ENCODE measurements around the gene POLA1.
"Not testable (repeated sequence)": the region's sequence is repeated elsewhere in the genome, so short reads cannot be mapped to it uniquely, and the experiment has no call there.

POLA1 gene

DNA sequence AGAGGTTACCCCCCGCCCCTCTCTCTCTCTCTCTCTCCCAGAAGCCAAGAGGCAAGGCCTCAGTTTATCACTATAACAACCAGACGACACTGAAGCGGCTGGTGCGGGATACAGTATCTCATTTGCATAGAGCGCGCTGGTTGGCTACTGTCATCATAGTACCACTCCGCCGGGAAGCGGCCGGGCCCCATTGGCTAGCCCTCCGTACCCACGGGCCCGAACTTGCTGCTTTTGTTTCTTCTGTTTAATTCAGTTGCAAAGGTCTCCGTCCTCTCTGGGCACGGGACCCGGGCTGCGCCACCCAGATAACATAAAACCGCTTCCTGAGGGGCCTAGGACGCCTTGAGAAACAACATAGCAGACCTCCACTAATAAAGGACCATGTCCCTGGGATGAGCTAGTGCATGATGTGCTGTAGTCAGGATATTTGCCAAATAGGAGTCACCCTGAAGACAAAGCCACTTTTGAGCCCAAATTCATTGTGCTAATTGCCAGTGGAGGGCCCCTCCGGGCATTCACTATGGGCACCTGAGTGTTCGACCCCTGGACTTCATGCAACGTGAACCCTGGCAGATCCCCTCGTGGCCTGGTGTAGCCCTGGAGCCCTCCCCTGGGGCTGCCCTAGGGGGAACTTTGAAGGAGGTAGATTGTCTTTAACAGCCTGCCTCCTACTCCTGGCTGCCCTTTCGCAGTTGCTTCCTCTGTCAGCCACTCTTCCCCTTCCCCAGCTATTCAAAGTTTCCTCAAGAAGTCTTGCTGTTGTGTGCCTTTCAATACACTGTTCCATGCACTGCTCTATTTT lies 46.3 kb upstream of the POLA1 start, which contains the start of gene PCYT1B:
PCYT1B (minus strand) TSS at position 91 of the 802 bp plus-strand sequence. CDS start 242 bp downstream, outside the sequence.
- H3K27ac ChIP-seq (ENCODE audit: low read length): peak within 1 kb of the TSS; percentile 23; the same call in 1 of the 2 replicates
- H3K9me2 ChIP-seq (replicated peaks; ENCODE audit: insufficient read depth, low read length): no peaks in the 10 kb centered on the region
- H3K4me3 ChIP-seq (ENCODE audit: low read length): peak within 1 kb of the TSS; percentile 60
- peak within 1 kb of the TSS; percentile 78 for H2AFZ ChIP-seq (ENCODE audit: low read length)
- peak within 1 kb of the TSS; percentile 86 for H3K4me2 ChIP-seq (ENCODE audit: low read depth, low read length)
- no peaks in the 10 kb centered on the region for H3K36me3 ChIP-seq (replicated peaks; ENCODE audit: insufficient read depth, low read length)
- peak; percentile 66 for DNase-seq
- H3K79me2 ChIP-seq (ENCODE audit: low read length): no peaks in the 10 kb centered on the region
- H3F3A ChIP-seq (ENCODE audit: insufficient read depth, low read length): peaks cover 5% of the 10 kb centered on the region; the same call in 1 of the 2 replicates
- H3K9me3 ChIP-seq (replicated peaks; ENCODE audit: insufficient read depth, low read length): no peaks in the 10 kb centered on the region
- H3K9ac ChIP-seq (ENCODE audit: low read length): peak within 1 kb of the TSS; percentile 22; the same call in 1 of the 2 replicates
- H4K20me1 ChIP-seq (ENCODE audit: insufficient read depth, low read length): no peaks in the 10 kb centered on the region
- no peaks in the 10 kb centered on the region for H3K27me3 ChIP-seq (replicated peaks; ENCODE audit: insufficient read depth, low read length)
- no peak for TF ChIP-seq EZH2phosphoT487 (IDR thresholded peaks at IDR 0.05; ENCODE audit: low read length)
- TF ChIP-seq, protein P1, sequence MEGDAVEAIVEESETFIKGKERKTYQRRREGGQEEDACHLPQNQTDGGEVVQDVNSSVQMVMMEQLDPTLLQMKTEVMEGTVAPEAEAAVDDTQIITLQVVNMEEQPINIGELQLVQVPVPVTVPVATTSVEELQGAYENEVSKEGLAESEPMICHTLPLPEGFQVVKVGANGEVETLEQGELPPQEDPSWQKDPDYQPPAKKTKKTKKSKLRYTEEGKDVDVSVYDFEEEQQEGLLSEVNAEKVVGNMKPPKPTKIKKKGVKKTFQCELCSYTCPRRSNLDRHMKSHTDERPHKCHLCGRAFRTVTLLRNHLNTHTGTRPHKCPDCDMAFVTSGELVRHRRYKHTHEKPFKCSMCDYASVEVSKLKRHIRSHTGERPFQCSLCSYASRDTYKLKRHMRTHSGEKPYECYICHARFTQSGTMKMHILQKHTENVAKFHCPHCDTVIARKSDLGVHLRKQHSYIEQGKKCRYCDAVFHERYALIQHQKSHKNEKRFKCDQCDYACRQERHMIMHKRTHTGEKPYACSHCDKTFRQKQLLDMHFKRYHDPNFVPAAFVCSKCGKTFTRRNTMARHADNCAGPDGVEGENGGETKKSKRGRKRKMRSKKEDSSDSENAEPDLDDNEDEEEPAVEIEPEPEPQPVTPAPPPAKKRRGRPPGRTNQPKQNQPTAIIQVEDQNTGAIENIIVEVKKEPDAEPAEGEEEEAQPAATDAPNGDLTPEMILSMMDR (IDR thresholded peaks at IDR 0.05; ENCODE audit: low read length): no peak
- TF ChIP-seq EZH2 (optimal IDR thresholded peaks at IDR 0.05; ENCODE audit: low read depth, low read length): no peak
- H3K4me1 ChIP-seq (ENCODE audit: low read length): peaks cover 3% of the 10 kb centered on the region; the same call in 1 of the 2 replicates

- Histone ChIP-seq H3F3A (ENCODE audit: insufficient read depth, low read length) (peaks cover 5% of the 10 kb centered on the region; the same call in 1 of the 2 replicates), H4K20me1 (ENCODE audit: insufficient read depth, low read length) (no peaks in the 10 kb centered on the region), H2AFZ (ENCODE audit: low read length) (no peak overlapping the region), H3K36me3 (replicated peaks; ENCODE audit: insufficient read depth, low read length) (no peaks in the 10 kb centered on the region), H3K27ac (ENCODE audit: low read length) (no peak overlapping the region), H3K27me3 (replicated peaks; ENCODE audit: insufficient read depth, low read length) (no peaks in the 10 kb centered on the region), H3K9ac (ENCODE audit: low read length) (no peak overlapping the region), H3K4me1 (ENCODE audit: low read length) (peaks cover 3% of the 10 kb centered on the region; the same call in 1 of the 2 replicates), H3K4me2 (ENCODE audit: low read depth, low read length) (no peak overlapping the region), H3K9me2 (replicated peaks; ENCODE audit: insufficient read depth, low read length) (no peaks in the 10 kb centered on the region), H3K9me3 (replicated peaks; ENCODE audit: insufficient read depth, low read length) (no peaks in the 10 kb centered on the region), H3K4me3 (ENCODE audit: low read length) (no peak overlapping the region), H3K79me2 (ENCODE audit: low read length) (no peaks in the 10 kb centered on the region)
- no peak for DNase-seq
- TF ChIP-seq, protein P1 (IDR thresholded peaks at IDR 0.05; ENCODE audit: low read length): no peak
- TF ChIP-seq EZH2phosphoT487 (IDR thresholded peaks at IDR 0.05; ENCODE audit: low read length) (no peak), EZH2 (optimal IDR thresholded peaks at IDR 0.05; ENCODE audit: low read depth, low read length) (no peak)
Observed at GRCh38 chrX:24648495-24648894, 45.2 kb upstream of the POLA1 start.

DNA sequence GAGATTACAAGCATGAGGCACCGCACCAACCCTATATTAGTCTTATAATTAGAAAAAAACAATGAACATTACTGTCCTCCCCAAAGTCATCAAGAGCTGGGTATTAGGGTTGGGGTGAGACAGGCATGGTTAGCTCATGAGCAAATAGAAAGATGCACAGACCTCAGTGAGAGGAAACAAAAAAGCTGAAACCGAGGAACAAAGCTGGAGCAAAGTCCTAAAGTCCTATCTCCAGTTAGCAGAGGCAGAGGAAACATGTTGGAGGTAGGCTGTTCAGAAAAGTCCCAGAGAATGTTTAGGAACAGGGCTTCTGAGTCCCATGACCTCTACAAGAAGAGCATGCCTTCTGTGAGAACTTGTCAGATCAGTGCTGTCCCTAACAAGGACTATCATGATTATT lies 41.9 kb upstream of the POLA1 start:
- Histone ChIP-seq H3K27ac (ENCODE audit: low read length) (no peak overlapping the region), H3K27me3 (replicated peaks; ENCODE audit: insufficient read depth, low read length) (no peaks in the 10 kb centered on the region), H3K4me3 (ENCODE audit: low read length) (no peak overlapping the region), H3K9ac (ENCODE audit: low read length) (no peak overlapping the region), H2AFZ (ENCODE audit: low read length) (no peak overlapping the region), H3F3A (ENCODE audit: insufficient read depth, low read length) (0 out of 2 replicates have a peak, but pooled peaks cover 2% of the 10 kb centered on the region), H4K20me1 (ENCODE audit: insufficient read depth, low read length) (no peaks in the 10 kb centered on the region), H3K4me2 (ENCODE audit: low read depth, low read length) (no peak overlapping the region), H3K4me1 (ENCODE audit: low read length) (peaks cover 3% of the 10 kb centered on the region; the same call in 1 of the 2 replicates), H3K36me3 (replicated peaks; ENCODE audit: insufficient read depth, low read length) (no peaks in the 10 kb centered on the region), H3K79me2 (ENCODE audit: low read length) (no peaks in the 10 kb centered on the region), H3K9me3 (replicated peaks; ENCODE audit: insufficient read depth, low read length) (no peaks in the 10 kb centered on the region), H3K9me2 (replicated peaks; ENCODE audit: insufficient read depth, low read length) (no peaks in the 10 kb centered on the region)
- TF ChIP-seq EZH2phosphoT487 (IDR thresholded peaks at IDR 0.05; ENCODE audit: low read length) (no peak), EZH2 (optimal IDR thresholded peaks at IDR 0.05; ENCODE audit: low read depth, low read length) (no peak)
- TF ChIP-seq, protein P1 (IDR thresholded peaks at IDR 0.05; ENCODE audit: low read length): no peak
- no peak for DNase-seq

DNA sequence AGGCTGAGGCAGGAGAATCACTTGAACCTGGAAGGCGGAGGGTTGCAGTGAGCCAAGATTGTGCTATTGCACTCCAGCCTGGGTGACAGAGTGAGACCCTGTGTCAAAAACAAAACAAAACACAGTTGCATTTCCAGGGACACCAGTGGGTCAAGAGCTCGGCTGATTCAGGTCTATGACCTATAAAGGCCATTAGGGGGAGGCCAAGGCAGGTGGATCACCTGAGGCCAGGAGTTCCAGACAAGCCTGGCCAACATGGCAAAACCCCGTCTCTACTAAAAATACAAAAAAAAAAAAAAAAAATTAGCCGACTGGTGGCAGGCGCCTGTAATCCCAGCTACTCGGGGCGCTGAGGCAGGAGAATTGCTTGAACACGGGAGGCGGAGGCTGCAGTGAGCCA lies 38.0 kb upstream of the POLA1 start:
- not testable (repeated sequence) for H3K4me2 ChIP-seq (ENCODE audit: low read depth, low read length); H3K9ac ChIP-seq (ENCODE audit: low read length); H3K4me1 ChIP-seq (ENCODE audit: low read length); H3K4me3 ChIP-seq (ENCODE audit: low read length); H2AFZ ChIP-seq (ENCODE audit: low read length); H3F3A ChIP-seq (ENCODE audit: insufficient read depth, low read length); H3K9me3 ChIP-seq (replicated peaks; ENCODE audit: insufficient read depth, low read length); H3K9me2 ChIP-seq (replicated peaks; ENCODE audit: insufficient read depth, low read length); H3K27ac ChIP-seq (ENCODE audit: low read length); H4K20me1 ChIP-seq (ENCODE audit: insufficient read depth, low read length); H3K36me3 ChIP-seq (replicated peaks; ENCODE audit: insufficient read depth, low read length); DNase-seq; H3K27me3 ChIP-seq (replicated peaks; ENCODE audit: insufficient read depth, low read length); H3K79me2 ChIP-seq (ENCODE audit: low read length)

Measured in MM.1S (cell line).